ENCODE measurements around the gene TMEM86B. TPM values are rescaled to one million over a fixed set of nuclear protein-coding genes. Genes with fewer than 3 reads are reported as not detected.

The TMEM86B gene
- total and polyA plus RNA-seq, 2 experiments from 2014 or later: 1.1 to 3.2 TPM

DNA sequence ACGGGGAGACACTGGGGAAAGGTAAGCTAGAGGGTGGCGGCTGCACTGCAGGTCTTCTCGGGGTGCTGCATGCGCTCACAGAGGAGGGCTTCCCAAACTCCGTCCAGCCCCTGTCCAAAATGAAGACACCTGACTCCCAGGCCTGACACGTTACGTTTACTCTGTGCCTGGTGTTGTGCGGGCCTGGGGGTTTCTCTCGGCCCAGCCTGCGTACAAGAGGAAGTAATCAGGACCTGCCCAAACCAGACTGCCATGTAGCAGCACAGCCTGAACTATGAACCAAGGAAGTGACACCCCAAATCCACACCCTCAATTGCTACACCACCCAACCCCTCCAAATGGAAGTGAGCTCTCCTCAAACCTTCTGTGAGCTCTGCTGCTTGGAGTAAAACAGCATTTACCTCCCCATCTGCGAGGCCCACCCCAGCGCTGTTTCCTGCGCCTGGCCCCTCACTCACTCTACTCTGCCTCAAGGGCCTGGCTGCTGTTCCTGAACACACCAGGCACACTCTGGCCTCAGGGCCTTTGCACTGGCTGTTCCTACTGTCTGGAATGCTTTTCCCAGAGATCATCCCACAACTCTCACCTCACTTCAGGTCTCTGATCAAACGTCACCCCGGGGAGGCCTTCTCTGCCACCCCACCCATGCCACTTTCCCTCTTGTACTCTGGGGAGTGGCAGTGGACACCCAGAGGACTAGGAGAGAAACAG lies 48.3 kb upstream of the TMEM86B start:
- Histone ChIP-seq H2AFZ (no peak overlapping the region), H3K9me2 (ENCODE audit: insufficient read depth) (no peaks in the 10 kb centered on the region), H3K4me1 (ENCODE audit: insufficient read depth) (peaks cover 14% of the 10 kb centered on the region), H3F3A (replicated peaks; ENCODE audit: low read depth) (peaks cover 23% of the 10 kb centered on the region), H3K27me3 (ENCODE audit: insufficient read depth) (no peaks in the 10 kb centered on the region), H3K4me2 (no peak overlapping the region), H3K36me3 (ENCODE audit: insufficient read depth) (no peaks in the 10 kb centered on the region; the same call in 1 of the 2 replicates), H3K4me3 (no peak overlapping the region), H4K20me1 (replicated peaks; ENCODE audit: insufficient read depth) (peaks cover 8% of the 10 kb centered on the region), H3K27ac (ENCODE audit: low read depth) (no peak overlapping the region), H3K79me2 (replicated peaks; ENCODE audit: insufficient read depth) (peaks cover 11% of the 10 kb centered on the region; the same call in 1 of the 2 replicates)
- Mint-ChIP-seq H3K9me3 (no peaks in the 10 kb centered on the region), H3K27me3 (ENCODE audit: insufficient read depth, low read depth, poor library complexity) (peaks cover 22% of the 10 kb centered on the region), H3K27ac (no peak overlapping the region), H3K36me3 (ENCODE audit: low read depth) (peaks cover 13% of the 10 kb centered on the region; the same call in 2 of the 3 replicates), H3K4me1 (peaks cover 14% of the 10 kb centered on the region), H3K4me3 (no peak overlapping the region; the same call in 2 of the 3 replicates)
- DNase-seq (ENCODE audit: low spot score) (no peak), ATAC-seq (no peak)
- no peak for TF ChIP-seq EZH2phosphoT487 (IDR thresholded peaks at IDR 0.05; ENCODE audit: unreplicated experiment)
- TF ChIP-seq, protein P1, sequence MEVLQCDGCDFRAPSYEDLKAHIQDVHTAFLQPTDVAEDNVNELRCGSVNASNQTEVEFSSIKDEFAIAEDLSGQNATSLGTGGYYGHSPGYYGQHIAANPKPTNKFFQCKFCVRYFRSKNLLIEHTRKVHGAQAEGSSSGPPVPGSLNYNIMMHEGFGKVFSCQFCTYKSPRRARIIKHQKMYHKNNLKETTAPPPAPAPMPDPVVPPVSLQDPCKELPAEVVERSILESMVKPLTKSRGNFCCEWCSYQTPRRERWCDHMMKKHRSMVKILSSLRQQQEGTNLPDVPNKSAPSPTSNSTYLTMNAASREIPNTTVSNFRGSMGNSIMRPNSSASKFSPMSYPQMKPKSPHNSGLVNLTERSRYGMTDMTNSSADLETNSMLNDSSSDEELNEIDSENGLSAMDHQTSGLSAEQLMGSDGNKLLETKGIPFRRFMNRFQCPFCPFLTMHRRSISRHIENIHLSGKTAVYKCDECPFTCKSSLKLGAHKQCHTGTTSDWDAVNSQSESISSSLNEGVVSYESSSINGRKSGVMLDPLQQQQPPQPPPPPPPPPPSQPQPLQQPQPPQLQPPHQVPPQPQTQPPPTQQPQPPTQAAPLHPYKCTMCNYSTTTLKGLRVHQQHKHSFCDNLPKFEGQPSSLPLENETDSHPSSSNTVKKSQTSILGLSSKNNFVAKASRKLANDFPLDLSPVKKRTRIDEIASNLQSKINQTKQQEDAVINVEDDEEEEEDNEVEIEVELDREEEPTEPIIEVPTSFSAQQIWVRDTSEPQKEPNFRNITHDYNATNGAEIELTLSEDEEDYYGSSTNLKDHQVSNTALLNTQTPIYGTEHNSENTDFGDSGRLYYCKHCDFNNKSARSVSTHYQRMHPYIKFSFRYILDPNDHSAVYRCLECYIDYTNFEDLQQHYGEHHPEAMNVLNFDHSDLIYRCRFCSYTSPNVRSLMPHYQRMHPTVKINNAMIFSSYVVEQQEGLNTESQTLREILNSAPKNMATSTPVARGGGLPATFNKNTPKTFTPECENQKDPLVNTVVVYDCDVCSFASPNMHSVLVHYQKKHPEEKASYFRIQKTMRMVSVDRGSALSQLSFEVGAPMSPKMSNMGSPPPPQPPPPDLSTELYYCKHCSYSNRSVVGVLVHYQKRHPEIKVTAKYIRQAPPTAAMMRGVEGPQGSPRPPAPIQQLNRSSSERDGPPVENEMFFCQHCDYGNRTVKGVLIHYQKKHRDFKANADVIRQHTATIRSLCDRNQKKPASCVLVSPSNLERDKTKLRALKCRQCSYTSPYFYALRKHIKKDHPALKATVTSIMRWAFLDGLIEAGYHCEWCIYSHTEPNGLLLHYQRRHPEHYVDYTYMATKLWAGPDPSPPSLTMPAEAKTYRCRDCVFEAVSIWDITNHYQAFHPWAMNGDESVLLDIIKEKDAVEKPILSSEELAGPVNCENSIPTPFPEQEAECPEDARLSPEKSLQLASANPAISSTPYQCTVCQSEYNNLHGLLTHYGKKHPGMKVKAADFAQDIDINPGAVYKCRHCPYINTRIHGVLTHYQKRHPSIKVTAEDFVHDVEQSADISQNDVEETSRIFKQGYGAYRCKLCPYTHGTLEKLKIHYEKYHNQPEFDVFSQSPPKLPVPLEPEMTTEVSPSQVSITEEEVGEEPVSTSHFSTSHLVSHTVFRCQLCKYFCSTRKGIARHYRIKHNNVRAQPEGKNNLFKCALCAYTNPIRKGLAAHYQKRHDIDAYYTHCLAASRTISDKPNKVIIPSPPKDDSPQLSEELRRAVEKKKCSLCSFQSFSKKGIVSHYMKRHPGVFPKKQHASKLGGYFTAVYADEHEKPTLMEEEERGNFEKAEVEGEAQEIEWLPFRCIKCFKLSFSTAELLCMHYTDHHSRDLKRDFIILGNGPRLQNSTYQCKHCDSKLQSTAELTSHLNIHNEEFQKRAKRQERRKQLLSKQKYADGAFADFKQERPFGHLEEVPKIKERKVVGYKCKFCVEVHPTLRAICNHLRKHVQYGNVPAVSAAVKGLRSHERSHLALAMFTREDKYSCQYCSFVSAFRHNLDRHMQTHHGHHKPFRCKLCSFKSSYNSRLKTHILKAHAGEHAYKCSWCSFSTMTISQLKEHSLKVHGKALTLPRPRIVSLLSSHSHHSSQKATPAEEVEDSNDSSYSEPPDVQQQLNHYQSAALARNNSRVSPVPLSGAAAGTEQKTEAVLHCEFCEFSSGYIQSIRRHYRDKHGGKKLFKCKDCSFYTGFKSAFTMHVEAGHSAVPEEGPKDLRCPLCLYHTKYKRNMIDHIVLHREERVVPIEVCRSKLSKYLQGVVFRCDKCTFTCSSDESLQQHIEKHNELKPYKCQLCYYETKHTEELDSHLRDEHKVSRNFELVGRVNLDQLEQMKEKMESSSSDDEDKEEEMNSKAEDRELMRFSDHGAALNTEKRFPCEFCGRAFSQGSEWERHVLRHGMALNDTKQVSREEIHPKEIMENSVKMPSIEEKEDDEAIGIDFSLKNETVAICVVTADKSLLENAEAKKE (CRISPR knock-in tag; IDR thresholded peaks at IDR 0.05): no peak
- no peak for TF ChIP-seq ZNF114 (CRISPR knock-in tag; IDR thresholded peaks at IDR 0.05)
- TF ChIP-seq, protein P2, sequence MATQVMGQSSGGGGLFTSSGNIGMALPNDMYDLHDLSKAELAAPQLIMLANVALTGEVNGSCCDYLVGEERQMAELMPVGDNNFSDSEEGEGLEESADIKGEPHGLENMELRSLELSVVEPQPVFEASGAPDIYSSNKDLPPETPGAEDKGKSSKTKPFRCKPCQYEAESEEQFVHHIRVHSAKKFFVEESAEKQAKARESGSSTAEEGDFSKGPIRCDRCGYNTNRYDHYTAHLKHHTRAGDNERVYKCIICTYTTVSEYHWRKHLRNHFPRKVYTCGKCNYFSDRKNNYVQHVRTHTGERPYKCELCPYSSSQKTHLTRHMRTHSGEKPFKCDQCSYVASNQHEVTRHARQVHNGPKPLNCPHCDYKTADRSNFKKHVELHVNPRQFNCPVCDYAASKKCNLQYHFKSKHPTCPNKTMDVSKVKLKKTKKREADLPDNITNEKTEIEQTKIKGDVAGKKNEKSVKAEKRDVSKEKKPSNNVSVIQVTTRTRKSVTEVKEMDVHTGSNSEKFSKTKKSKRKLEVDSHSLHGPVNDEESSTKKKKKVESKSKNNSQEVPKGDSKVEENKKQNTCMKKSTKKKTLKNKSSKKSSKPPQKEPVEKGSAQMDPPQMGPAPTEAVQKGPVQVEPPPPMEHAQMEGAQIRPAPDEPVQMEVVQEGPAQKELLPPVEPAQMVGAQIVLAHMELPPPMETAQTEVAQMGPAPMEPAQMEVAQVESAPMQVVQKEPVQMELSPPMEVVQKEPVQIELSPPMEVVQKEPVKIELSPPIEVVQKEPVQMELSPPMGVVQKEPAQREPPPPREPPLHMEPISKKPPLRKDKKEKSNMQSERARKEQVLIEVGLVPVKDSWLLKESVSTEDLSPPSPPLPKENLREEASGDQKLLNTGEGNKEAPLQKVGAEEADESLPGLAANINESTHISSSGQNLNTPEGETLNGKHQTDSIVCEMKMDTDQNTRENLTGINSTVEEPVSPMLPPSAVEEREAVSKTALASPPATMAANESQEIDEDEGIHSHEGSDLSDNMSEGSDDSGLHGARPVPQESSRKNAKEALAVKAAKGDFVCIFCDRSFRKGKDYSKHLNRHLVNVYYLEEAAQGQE (IDR thresholded peaks at IDR 0.05; ENCODE audit: unreplicated experiment): no peak

Data from GM23338 (cell line).